Prostate gland (tissue), 2 donors: Measurements from ENCODE around the gene KLF15.

Experiments used
- POLR2A ChIP-seq: fragments of 450-650 bp; IDR thresholded peaks from one replicate; pipeline ENCODE4 v1.6.1; 2016; ENCODE audit warnings: antibody characterized with exemption, mild to moderate bottlenecking
- POLR2AphosphoS5 ChIP-seq: sonication (generic); formaldehyde crosslinking; IDR thresholded peaks from one replicate; pipeline ENCODE4 v1.6.1; 2017; ENCODE audit warnings: antibody characterized with exemption
- TF ChIP-seq, protein P1 (sequence below), 4 experiments: fragments of 200-600 bp in 2 of 4; fragments of 450-650 bp in 2 of 4; sonication (generic) in 2 of 4; IDR thresholded peaks; 1 replicate in 3 of 4; 2 replicates in 1 of 4; pipeline ENCODE4 v1.5.1; 2016 to 2019; ENCODE audit warnings: antibody characterized with exemption in 4 of 4, mild to moderate bottlenecking in 2 of 4, moderate library complexity in 2 of 4

DNA sequence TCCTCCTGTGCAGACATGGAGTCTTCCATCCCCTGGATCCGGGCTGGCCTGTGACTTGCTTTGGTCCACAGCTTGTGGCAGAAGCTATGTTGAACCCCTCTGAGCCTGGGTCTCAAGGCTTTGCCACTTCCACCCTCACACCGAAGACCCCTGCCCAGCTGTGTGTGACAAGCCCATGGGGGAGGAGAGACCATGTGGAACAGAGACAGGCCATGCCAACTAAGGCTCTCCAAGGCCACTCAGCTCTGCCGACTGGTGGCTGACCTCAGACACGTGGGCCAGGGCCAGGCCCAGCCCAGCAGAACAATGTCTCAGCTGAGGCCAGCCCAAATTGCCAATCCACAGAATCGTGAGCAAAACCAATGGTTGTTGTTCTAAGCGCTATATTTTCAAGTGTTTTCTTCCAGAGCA is 21.1 kb upstream of the KLF15 start:
- TF ChIP-seq POLR2A = no peak
- TF ChIP-seq POLR2AphosphoS5 = no peak
- TF ChIP-seq, protein P1, sequence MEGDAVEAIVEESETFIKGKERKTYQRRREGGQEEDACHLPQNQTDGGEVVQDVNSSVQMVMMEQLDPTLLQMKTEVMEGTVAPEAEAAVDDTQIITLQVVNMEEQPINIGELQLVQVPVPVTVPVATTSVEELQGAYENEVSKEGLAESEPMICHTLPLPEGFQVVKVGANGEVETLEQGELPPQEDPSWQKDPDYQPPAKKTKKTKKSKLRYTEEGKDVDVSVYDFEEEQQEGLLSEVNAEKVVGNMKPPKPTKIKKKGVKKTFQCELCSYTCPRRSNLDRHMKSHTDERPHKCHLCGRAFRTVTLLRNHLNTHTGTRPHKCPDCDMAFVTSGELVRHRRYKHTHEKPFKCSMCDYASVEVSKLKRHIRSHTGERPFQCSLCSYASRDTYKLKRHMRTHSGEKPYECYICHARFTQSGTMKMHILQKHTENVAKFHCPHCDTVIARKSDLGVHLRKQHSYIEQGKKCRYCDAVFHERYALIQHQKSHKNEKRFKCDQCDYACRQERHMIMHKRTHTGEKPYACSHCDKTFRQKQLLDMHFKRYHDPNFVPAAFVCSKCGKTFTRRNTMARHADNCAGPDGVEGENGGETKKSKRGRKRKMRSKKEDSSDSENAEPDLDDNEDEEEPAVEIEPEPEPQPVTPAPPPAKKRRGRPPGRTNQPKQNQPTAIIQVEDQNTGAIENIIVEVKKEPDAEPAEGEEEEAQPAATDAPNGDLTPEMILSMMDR (IDR thresholded peaks at IDR 0.05) = no peak
